A549 (cell line): Measurements from ENCODE around the gene RIMBP2.

Experiments
- CHD4 ChIP-seq: fragments of 200-600 bp; sonication (generic); IDR thresholded peaks from 2 replicates; pipeline ENCODE4 v1.6.1; 2016; ENCODE audit warnings: antibody characterized with exemption, mild to moderate bottlenecking, borderline replicate concordance
- NR3C1 ChIP-seq: fragments of >200 bp; sonication (Bioruptor Twin); formaldehyde crosslinking; IDR thresholded peaks from 3 replicates; pipeline ENCODE4 v1.6.1; 2017
- RNF2 ChIP-seq: fragments of 200-600 bp; sonication (generic); IDR thresholded peaks from 2 replicates; pipeline ENCODE4 v1.6.1; 2016; ENCODE audit warnings: low read depth, mild to moderate bottlenecking, antibody characterized with exemption, moderate library complexity, borderline replicate concordance
- TF ChIP-seq, protein P1 (sequence below): fragments of >200 bp; sonication (Bioruptor Twin); formaldehyde crosslinking; IDR thresholded peaks from 3 replicates; pipeline ENCODE4 v1.5.1; 2016

DNA sequence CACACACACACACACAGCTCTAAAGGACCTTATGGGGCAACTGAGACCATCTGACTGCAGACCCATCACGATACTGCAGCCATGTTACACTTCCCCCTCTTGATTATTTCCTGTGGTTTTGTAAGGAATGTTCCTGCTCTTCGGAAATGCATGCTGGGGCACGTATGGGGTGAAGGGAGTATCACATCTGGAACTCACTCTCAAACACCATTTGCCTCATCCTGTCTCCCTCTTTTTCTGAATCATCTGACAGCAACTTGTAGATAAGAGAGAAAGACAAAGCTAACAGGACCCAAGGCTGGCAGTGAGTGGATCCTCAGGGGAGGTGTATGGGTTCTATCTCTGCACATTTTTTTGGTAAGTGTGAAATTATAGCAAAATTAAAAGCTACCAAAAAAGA lies 50.3 kb downstream of the RIMBP2 start:
- TF ChIP-seq, protein P1, sequence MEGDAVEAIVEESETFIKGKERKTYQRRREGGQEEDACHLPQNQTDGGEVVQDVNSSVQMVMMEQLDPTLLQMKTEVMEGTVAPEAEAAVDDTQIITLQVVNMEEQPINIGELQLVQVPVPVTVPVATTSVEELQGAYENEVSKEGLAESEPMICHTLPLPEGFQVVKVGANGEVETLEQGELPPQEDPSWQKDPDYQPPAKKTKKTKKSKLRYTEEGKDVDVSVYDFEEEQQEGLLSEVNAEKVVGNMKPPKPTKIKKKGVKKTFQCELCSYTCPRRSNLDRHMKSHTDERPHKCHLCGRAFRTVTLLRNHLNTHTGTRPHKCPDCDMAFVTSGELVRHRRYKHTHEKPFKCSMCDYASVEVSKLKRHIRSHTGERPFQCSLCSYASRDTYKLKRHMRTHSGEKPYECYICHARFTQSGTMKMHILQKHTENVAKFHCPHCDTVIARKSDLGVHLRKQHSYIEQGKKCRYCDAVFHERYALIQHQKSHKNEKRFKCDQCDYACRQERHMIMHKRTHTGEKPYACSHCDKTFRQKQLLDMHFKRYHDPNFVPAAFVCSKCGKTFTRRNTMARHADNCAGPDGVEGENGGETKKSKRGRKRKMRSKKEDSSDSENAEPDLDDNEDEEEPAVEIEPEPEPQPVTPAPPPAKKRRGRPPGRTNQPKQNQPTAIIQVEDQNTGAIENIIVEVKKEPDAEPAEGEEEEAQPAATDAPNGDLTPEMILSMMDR, result no peak
- TF ChIP-seq RNF2 (no peak), NR3C1 (no peak), CHD4 (no peak)
